Subcutaneous abdominal adipose tissue (tissue), 5 donors: Measurements from ENCODE around the gene GRIFIN.
A peak's percentile ranks its signal among the peaks of the same experiment; 100 is the strongest.

Experiments
- H3K27ac ChIP-seq: one replicate; pipeline ENCODE4 v1.7.0; 2013; ENCODE audit warnings: low read depth, mild to moderate bottlenecking, inconsistent platforms, low read length, moderate library complexity
- H3K27me3 ChIP-seq, 5 donors: one replicate each; pipeline ENCODE4 v1.7.0; 2013; ENCODE audit warnings: low read length in 5 of 5, inconsistent platforms in 1 of 5; ENCODE audit not compliant: control insufficient read depth in 5 of 5, insufficient read depth in 4 of 5
- H3K36me3 ChIP-seq, 5 donors: one replicate each; pipeline ENCODE4 v1.7.0; 2013; ENCODE audit warnings: low read length in 5 of 5; ENCODE audit not compliant: control insufficient read depth in 5 of 5, insufficient read depth in 5 of 5
- H3K4me1 ChIP-seq, 5 donors: one replicate each; pipeline ENCODE4 v1.7.0; 2013; ENCODE audit warnings: low read length in 5 of 5, mild to moderate bottlenecking in 3 of 5, moderate library complexity in 1 of 5; ENCODE audit not compliant: control insufficient read depth in 5 of 5, insufficient read depth in 5 of 5
- H3K4me3 ChIP-seq, 5 donors: one replicate each; pipeline ENCODE4 v1.7.0; 2013; ENCODE audit warnings: low read length in 5 of 5, low read depth in 1 of 5
- H3K9ac ChIP-seq, 5 donors: one replicate each; pipeline ENCODE4 v1.7.0; 2013; ENCODE audit warnings: low read length in 5 of 5, mild to moderate bottlenecking in 4 of 5, moderate library complexity in 3 of 5
- H3K9me3 ChIP-seq, 5 donors: one replicate each; pipeline ENCODE4 v1.7.0; 2013; ENCODE audit warnings: low read length in 5 of 5; ENCODE audit not compliant: control insufficient read depth in 5 of 5
- donor health status: healthy.
- donor health status: healthy.
- donor health status: healthy.
- donor health status: healthy.
- donor health status: healthy.

GRIFIN gene

GRCh38 chr7:2476298-2476697 lies at the start of gene GRIFIN:
GRIFIN (minus strand) TSS chr7:2476398; CDS start chr7:2476383, 15 bp downstream.
- Histone ChIP-seq H3K9me3 (no peaks in the 10 kb centered on the region), H3K27me3 (peaks cover 0 to 3% (median 0%) of the 10 kb centered on the region in 5 donors), H3K27ac (no peak within 1 kb of the TSS), H3K9ac (no peak within 1 kb of the TSS), H3K36me3 (no peaks in the 10 kb centered on the region), H3K4me3 (no peak within 1 kb of the TSS), H3K4me1 (peaks cover 9 to 41% (median 37%) of the 10 kb centered on the region in 5 donors)

GRCh38 chr7:2524808-2525657 lies 48.8 kb upstream of the GRIFIN start:
- Histone ChIP-seq H3K36me3 (peaks cover 0 to 43% (median 39%) of the 10 kb centered on the region in 5 donors), H3K27me3 (no peaks in the 10 kb centered on the region), H3K4me1 (peaks cover 3 to 98% (median 98%) of the 10 kb centered on the region in 5 donors), H3K9me3 (no peaks in the 10 kb centered on the region), H3K9ac (no peak overlapping the region), H3K4me3 (no peak overlapping the region), H3K27ac (peak overlapping the region; percentile 81)

- peaks cover 3 to 92% (median 90%) of the 10 kb centered on the region in 5 donors for H3K4me1 ChIP-seq
- no peaks in the 10 kb centered on the region for H3K9me3 ChIP-seq
- H3K9ac ChIP-seq: peak overlapping the region in 2 of 5 donors; percentile 67 to 82
- peak overlapping the region in 4 of 5 donors; percentile 59 to 89 (median 87) for H3K4me3 ChIP-seq
- peaks cover 0 to 41% (median 39%) of the 10 kb centered on the region in 5 donors for H3K36me3 ChIP-seq
- H3K27ac ChIP-seq: peak overlapping the region; percentile 81
- no peaks in the 10 kb centered on the region for H3K27me3 ChIP-seq
Measured at GRCh38 chr7:2523941-2524807, 48.0 kb upstream of the GRIFIN start.

- Histone ChIP-seq H3K4me1 (peaks cover 3 to 92% (median 89%) of the 10 kb centered on the region in 5 donors), H3K36me3 (peaks cover 0 to 36% (median 32%) of the 10 kb centered on the region in 5 donors), H3K27ac (peak overlapping the region; percentile 81), H3K27me3 (no peaks in the 10 kb centered on the region), H3K9me3 (no peaks in the 10 kb centered on the region), H3K4me3 (peak overlapping the region; percentile 62 to 89 (median 87)), H3K9ac (peak overlapping the region in 4 of 5 donors; percentile 3 to 82 (median 54))
Measured at GRCh38 chr7:2523461-2523936, 47.3 kb upstream of the GRIFIN start.

GRCh38 chr7:2522780-2523433 lies 46.7 kb upstream of the GRIFIN start:
- H3K4me3 ChIP-seq: peak overlapping the region; percentile 66 to 89 (median 87)
- H3K4me1 ChIP-seq: peaks cover 3 to 90% (median 88%) of the 10 kb centered on the region in 5 donors
- no peaks in the 10 kb centered on the region for H3K9me3 ChIP-seq
- no peaks in the 10 kb centered on the region for H3K27me3 ChIP-seq
- H3K27ac ChIP-seq: peak overlapping the region; percentile 81
- peak overlapping the region; percentile 8 to 82 (median 46) for H3K9ac ChIP-seq
- H3K36me3 ChIP-seq: peaks cover 0 to 30% (median 27%) of the 10 kb centered on the region in 5 donors

GRCh38 chr7:2521952-2522591 lies 45.9 kb upstream of the GRIFIN start:
- peak overlapping the region in 3 of 5 donors; percentile 46 to 82 (median 64) for H3K9ac ChIP-seq
- peaks cover 0 to 22% (median 21%) of the 10 kb centered on the region in 5 donors for H3K36me3 ChIP-seq
- H3K27me3 ChIP-seq: no peaks in the 10 kb centered on the region
- peak overlapping the region; percentile 79 to 89 (median 87) for H3K4me3 ChIP-seq
- H3K27ac ChIP-seq: peak overlapping the region; percentile 81
- H3K9me3 ChIP-seq: no peaks in the 10 kb centered on the region
- H3K4me1 ChIP-seq: peaks cover 3 to 82% (median 80%) of the 10 kb centered on the region in 5 donors

GRCh38 chr7:2521341-2521745 lies 45.1 kb upstream of the GRIFIN start:
- peaks cover 0 to 15% (median 14%) of the 10 kb centered on the region in 5 donors for H3K36me3 ChIP-seq
- no peaks in the 10 kb centered on the region for H3K27me3 ChIP-seq
- peak overlapping the region; percentile 79 to 89 (median 87) for H3K4me3 ChIP-seq
- H3K27ac ChIP-seq: peak overlapping the region; percentile 81
- H3K4me1 ChIP-seq: peaks cover 3 to 75% (median 73%) of the 10 kb centered on the region in 5 donors
- H3K9ac ChIP-seq: peak overlapping the region in 4 of 5 donors; percentile 1 to 65 (median 64)
- no peaks in the 10 kb centered on the region for H3K9me3 ChIP-seq

GRCh38 chr7:2520761-2521290 lies 44.6 kb upstream of the GRIFIN start:
- no peaks in the 10 kb centered on the region for H3K27me3 ChIP-seq
- H3K27ac ChIP-seq: peak overlapping the region; percentile 81
- H3K9me3 ChIP-seq: no peaks in the 10 kb centered on the region
- H3K36me3 ChIP-seq: peaks cover 0 to 10% (median 8%) of the 10 kb centered on the region in 5 donors
- peak overlapping the region; percentile 83 to 95 (median 87) for H3K4me3 ChIP-seq
- peaks cover 3 to 70% (median 68%) of the 10 kb centered on the region in 5 donors for H3K4me1 ChIP-seq
- H3K9ac ChIP-seq: peak overlapping the region; percentile 7 to 77 (median 46)
